ENCODE measurements around the gene UQCC2.

Gene UQCC2

DNA sequence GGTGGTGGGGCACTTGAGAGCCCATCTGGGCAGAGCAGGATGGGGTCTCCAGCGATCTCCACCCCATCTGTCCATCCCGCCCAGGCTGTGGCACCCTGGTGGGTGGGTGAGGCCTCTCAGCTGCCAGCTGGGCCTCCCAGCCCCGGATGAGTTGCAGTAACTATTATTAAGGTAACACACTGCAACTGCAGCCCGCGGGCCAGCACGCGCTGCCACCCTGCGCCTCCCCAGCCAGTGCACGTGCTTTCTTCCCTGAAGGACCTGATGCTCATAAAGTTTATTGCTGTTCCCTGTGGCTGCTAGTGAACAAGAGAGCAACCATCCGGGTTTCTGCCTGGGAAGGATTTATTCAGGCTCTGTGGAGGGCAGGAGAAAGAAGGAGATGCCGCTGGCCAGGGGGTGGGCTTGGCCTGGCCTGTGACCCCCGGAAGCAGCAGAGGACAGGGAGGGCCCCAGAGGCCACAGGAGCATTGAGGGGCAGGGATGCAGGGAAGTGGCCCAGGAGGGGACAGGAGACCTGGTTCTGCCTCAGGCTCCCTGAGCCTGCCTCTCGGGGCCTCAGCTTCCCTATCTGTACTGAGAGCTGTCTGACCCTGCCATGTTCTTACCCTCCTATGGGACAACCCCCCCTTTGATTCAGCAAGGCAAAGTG, 33.5 kb upstream of the UQCC2 start:
- intact Hi-C loops (cut with DNase I) = loop anchor here (1.0 to 10.0 kb wide), 2 partner anchors 17 to 410 kb away; no protein-coding TSS in a partner anchor

DNA sequence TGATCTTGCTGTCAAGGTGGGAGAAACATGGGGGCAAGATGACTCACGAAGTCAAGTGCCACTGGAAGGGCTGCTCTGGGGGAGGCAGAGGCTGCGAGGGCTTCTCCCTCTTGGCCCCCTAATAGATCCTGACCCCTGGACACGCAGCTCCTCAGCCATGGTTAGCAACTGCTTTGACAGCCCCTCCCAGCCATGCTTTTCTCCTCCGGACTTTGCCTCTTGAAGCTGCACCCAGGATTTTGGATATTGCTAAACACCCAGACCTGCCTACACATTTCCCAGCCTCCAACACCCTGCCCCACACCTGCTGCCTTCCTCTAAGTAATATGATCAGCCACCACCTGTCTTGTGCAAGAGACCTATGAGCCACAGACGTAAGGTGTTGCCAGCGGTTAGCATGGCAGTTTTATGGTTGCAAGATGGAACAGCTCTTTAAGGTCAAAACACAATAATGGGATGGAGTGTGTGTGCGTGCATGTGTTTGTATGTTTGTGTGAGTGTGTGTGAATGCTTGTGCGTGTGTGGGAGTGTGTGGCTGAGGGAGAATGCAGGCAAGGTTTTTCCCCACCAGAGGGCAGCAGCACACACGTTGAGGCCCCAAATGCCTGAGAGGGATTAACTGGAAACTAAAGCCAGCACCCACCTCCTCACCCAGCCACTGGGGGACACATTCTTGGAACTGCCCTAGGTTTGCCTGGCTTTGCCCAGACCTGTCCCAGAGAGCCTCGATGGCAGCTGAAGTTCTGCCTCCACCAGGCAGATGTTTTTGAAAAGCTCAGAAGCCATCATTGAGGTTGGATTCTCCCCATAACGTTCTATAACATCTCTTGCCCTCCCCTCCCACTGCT, 32.7 kb upstream of the UQCC2 start:
- intact Hi-C loops (cut with DNase I) = loop anchor here (1.0 to 10.0 kb wide), 2 partner anchors 18 to 411 kb away; no protein-coding TSS in a partner anchor
- DNase-seq = peak; percentile 53 to 95 (median 82)

More for the DNA sequence above, 33.5 kb upstream of the UQCC2 start:
- no peak for DNase-seq

GRCh38 chr6:33742837-33743236, 31.3 kb upstream of the UQCC2 start:
- intact Hi-C loops (cut with DNase I) = loop anchor here (10.0 kb wide), 1 partner anchor 412 kb away; no protein-coding TSS in a partner anchor
- DNase-seq = peak in 1 of 10 donors; percentile 86

- intact Hi-C loops (cut with DNase I) = loop anchor here (10.0 kb wide), 1 partner anchor 413 kb away; no protein-coding TSS in a partner anchor
Observed at GRCh38 chr6:33742092-33742491, 30.6 kb upstream of the UQCC2 start.

GRCh38 chr6:33740794-33741193, 29.3 kb upstream of the UQCC2 start:
- DNase-seq = no peak
- intact Hi-C loops (cut with DNase I) = loop anchor here (10.0 kb wide), 1 partner anchor 414 kb away; no protein-coding TSS in a partner anchor

More at GRCh38 chr6:33742092-33742491, 30.6 kb upstream of the UQCC2 start:
- DNase-seq = peak in 1 of 10 donors; percentile 67

DNA sequence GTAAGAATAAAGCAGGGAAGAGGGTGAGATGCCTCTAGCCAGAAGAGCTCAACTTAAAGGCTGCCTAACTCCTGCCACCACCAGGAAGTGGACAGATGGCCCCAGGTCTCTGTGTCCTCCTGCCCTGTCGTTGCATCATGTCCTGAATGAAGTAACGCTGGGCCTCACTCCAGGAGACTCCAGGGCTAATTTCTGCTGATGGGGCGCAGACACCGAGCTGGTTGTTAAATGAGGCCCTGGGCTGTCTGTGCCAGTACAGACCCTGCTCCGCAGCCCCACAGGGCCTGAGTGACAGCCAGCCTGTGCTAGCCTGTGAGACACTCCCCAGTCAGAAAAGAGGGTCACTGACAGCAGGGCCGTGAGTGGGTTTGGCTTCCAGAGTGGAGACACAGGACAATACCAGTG, 28.7 kb upstream of the UQCC2 start:
- intact Hi-C loops (cut with DNase I) = loop anchor here (10.0 kb wide), 1 partner anchor 415 kb away; no protein-coding TSS in a partner anchor
- peak in 1 of 10 donors; percentile 80 for DNase-seq

DNA sequence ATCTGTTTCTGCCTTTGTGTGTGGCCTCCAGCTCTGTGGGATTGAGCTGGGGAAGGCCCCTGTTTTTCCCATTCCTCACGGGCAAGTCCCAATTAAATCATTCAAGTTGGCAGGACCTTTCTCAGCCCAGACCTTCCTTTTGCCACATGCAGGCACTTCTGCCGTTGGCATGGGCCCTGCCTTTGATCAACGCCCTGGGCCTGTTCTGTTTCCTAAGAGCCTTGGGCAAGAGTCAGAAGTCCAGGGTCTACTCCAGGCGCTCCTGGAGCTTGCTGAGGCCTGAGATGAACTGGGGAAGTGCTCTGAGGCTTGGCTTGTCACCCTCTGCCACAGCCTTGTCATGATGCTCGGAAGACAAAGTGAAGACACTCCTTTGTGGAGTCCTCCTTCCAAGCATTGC, 28.1 kb upstream of the UQCC2 start:
- peak in 1 of 10 donors; percentile 36 for DNase-seq
- intact Hi-C loops (cut with DNase I) = no loop called here

GRCh38 chr6:33738879-33739278, 27.4 kb upstream of the UQCC2 start:
- DNase-seq = no peak
- intact Hi-C loops (cut with DNase I) = no loop called here

GRCh38 chr6:33738153-33738552, 26.7 kb upstream of the UQCC2 start:
- intact Hi-C loops (cut with DNase I) = no loop called here
- peak in 1 of 10 donors; percentile 62 for DNase-seq

GRCh38 chr6:33737267-33738026, 25.9 kb upstream of the UQCC2 start:
- intact Hi-C loops (cut with DNase I) = no loop called here
- peak in 2 of 10 donors; percentile 64 to 85 for DNase-seq

- intact Hi-C loops (cut with DNase I) = no loop called here
- peak in 2 of 10 donors; percentile 62 to 64 for DNase-seq
Observed at GRCh38 chr6:33735216-33735615, 23.7 kb upstream of the UQCC2 start.

- intact Hi-C loops (cut with DNase I) = no loop called here
Observed at GRCh38 chr6:33733709-33734007, 22.2 kb upstream of the UQCC2 start.

GRCh38 chr6:33732817-33733708, 21.6 kb upstream of the UQCC2 start:
- DNase-seq = peak in 2 of 10 donors; percentile 30

More at GRCh38 chr6:33733709-33734007, 22.2 kb upstream of the UQCC2 start:
- DNase-seq = peak in 2 of 10 donors; percentile 46 to 48

GRCh38 chr6:33732385-33732784, 20.9 kb upstream of the UQCC2 start:
- intact Hi-C loops (cut with DNase I) = no loop called here
- peak in 2 of 10 donors; percentile 14 to 30 for DNase-seq

More at GRCh38 chr6:33732817-33733708, 21.6 kb upstream of the UQCC2 start:
- intact Hi-C loops (cut with DNase I) = no loop called here

- intact Hi-C loops (cut with DNase I) = no loop called here
Observed at GRCh38 chr6:33731751-33732282, 20.3 kb upstream of the UQCC2 start.

DNA sequence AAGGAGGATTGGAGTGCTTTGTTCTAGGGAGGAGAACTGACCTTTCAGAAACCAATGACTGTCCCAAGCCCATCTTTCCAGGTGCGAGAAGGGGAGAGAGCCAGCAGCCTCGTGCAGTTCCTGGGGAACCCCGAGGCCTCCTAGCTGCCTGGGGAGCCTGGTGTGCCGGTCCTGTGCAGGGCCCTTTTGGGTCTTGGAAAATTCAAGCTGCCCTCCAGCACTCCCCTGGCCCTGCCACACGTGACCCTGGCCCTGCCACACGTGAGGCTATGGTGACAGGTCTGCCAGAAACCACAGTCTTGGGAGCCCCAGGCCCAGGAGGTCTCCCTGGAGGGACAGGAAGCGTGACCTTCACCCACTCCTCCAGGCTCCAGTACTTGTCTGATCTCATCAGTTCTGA, 19.5 kb upstream of the UQCC2 start:
- peak in 2 of 10 donors; percentile 17 to 61 for DNase-seq
- intact Hi-C loops (cut with DNase I) = no loop called here

More at GRCh38 chr6:33731751-33732282, 20.3 kb upstream of the UQCC2 start:
- DNase-seq = peak in 2 of 10 donors; percentile 56 to 74

DNA sequence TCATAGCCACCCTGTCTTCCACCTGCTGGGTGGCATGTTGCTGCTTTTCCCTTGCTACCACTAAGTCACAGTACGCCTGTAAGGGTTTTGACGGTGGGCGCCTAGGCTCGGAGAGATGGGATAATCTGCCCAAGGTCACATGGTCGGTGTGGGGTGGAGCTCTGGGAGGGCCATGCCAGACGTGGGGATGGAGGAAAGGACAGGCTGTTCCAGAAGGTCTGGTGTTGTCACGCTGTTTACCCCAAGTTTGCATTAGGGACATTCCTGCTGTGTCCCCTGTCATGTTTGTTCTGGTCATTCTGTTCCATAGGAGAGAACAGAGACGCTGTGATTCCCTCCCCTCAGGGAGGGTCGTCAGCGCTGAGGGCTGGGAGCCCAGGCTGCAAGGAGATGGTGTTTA, 19.1 kb upstream of the UQCC2 start:
- intact Hi-C loops (cut with DNase I) = no loop called here
- peak in 4 of 10 donors; percentile 48 to 69 (median 56) for DNase-seq

GRCh38 chr6:33729059-33729458, 17.6 kb upstream of the UQCC2 start:
- intact Hi-C loops (cut with DNase I) = no loop called here
- DNase-seq = peak in 3 of 10 donors; percentile 31 to 64 (median 52)

GRCh38 chr6:33728438-33728837, 16.9 kb upstream of the UQCC2 start:
- DNase-seq = peak in 3 of 10 donors; percentile 39 to 50 (median 50)
- intact Hi-C loops (cut with DNase I) = no loop called here
